HEK293T (cell line): ENCODE results near the gene PPP6R3.

ENCODE experiments used
- CTCF ChIA-PET: fragments of 350-600 bp; formaldehyde crosslinking; extraction: SDS; loops from one replicate; lab custom pipeline; 2021; ENCODE audit warnings: antibody characterized with exemption, inconsistent platforms; lab: Yijun Ruan, JAX
- POLR2A ChIA-PET: fragments of 350-600 bp; formaldehyde crosslinking; extraction: SDS; loops from one replicate; lab custom pipeline; 2020; ENCODE audit warnings: antibody characterized with exemption, inconsistent platforms; lab: Yijun Ruan, JAX
- DNase-seq: peaks from one replicate; pipeline ENCODE4 v3.0.0; 2012; ENCODE audit warnings: mixed read lengths; ENCODE audit errors: extremely low spot score
- ARNT ChIP-seq: fragments of 450-650 bp; IDR thresholded peaks from 2 replicates; pipeline ENCODE4 v1.6.1; 2017; ENCODE audit warnings: mild to moderate bottlenecking
- BHLHE40 ChIP-seq: fragments of 450-650 bp; IDR thresholded peaks from 2 replicates; pipeline ENCODE4 v1.6.1; 2016; ENCODE audit warnings: mild to moderate bottlenecking, moderate library complexity, borderline replicate concordance
- CTBP1 ChIP-seq: fragments of 450-650 bp; IDR thresholded peaks from 2 replicates; pipeline ENCODE4 v1.6.1; 2016; ENCODE audit warnings: borderline replicate concordance
- ELF4 ChIP-seq: fragments of 450-650 bp; IDR thresholded peaks from 2 replicates; pipeline ENCODE4 v1.6.1; 2017; ENCODE audit warnings: antibody characterized with exemption
- FOXA1 ChIP-seq: fragments of 450-650 bp; IDR thresholded peaks from 2 replicates; pipeline ENCODE4 v1.6.1; 2016; ENCODE audit warnings: mild to moderate bottlenecking
- FOXK2 ChIP-seq: fragments of 450-650 bp; IDR thresholded peaks from 2 replicates; pipeline ENCODE4 v1.6.1; 2016; ENCODE audit warnings: mild to moderate bottlenecking
- FOXM1 ChIP-seq: fragments of 450-650 bp; IDR thresholded peaks from 2 replicates; pipeline ENCODE4 v1.6.1; 2017; ENCODE audit warnings: mild to moderate bottlenecking, borderline replicate concordance
- HDGF ChIP-seq: fragments of 450-650 bp; IDR thresholded peaks from 2 replicates; pipeline ENCODE4 v1.6.1; 2017; ENCODE audit warnings: antibody characterized with exemption, borderline replicate concordance
- L3MBTL2 ChIP-seq: fragments of 450-650 bp; conservative IDR thresholded peaks from 2 replicates; pipeline ENCODE4 v1.6.1; 2016; ENCODE audit warnings: mild to moderate bottlenecking
- LEF1 ChIP-seq: fragments of 450-650 bp; IDR thresholded peaks from 2 replicates; pipeline ENCODE4 v1.6.1; 2017; ENCODE audit warnings: mild to moderate bottlenecking, borderline replicate concordance
- NFRKB ChIP-seq: fragments of 450-650 bp; IDR thresholded peaks from 2 replicates; pipeline ENCODE4 v1.6.1; 2016; ENCODE audit warnings: mild to moderate bottlenecking, moderate library complexity
- SP1 ChIP-seq: fragments of 450-650 bp; IDR thresholded peaks from 2 replicates; pipeline ENCODE4 v1.6.1; 2017
- SUZ12 ChIP-seq: fragments of 450-650 bp; IDR thresholded peaks from 2 replicates; pipeline ENCODE4 v1.6.1; 2016; ENCODE audit warnings: mild to moderate bottlenecking
- TARDBP ChIP-seq: fragments of 450-650 bp; IDR thresholded peaks from 2 replicates; pipeline ENCODE4 v1.6.1; 2016
- ZNF384 ChIP-seq: fragments of 450-650 bp; IDR thresholded peaks from 2 replicates; pipeline ENCODE4 v1.6.1; 2016
- TF ChIP-seq, protein P1 (sequence below): fragments of 450-650 bp; IDR thresholded peaks from 2 replicates; pipeline ENCODE4 v1.6.1; 2016

Gene PPP6R3

GRCh38 chr11:68560216-68560615, 99.7 kb downstream of the PPP6R3 start:
- ChIA-PET CTCF (no interaction called here), POLR2A (no interaction called here)
- DNase-seq, result no peak
- TF ChIP-seq L3MBTL2 (no peak), SUZ12 (no peak), ZNF384 (no peak)

GRCh38 chr11:68563454-68563853, 102.9 kb downstream of the PPP6R3 start:
- no peak for DNase-seq
- no peak for TF ChIP-seq NFRKB
- ChIA-PET CTCF (interaction anchor here (1.5 kb wide), 1 partner anchor 21 kb away, joined by 3 read pairs; no protein-coding TSS in a partner anchor), POLR2A (interaction anchor here (1.0 kb wide), 1 partner anchor 101 kb away, joined by 3 read pairs; no protein-coding TSS in a partner anchor)

GRCh38 chr11:68564261-68564660, 103.7 kb downstream of the PPP6R3 start:
- TF ChIP-seq, protein P1, sequence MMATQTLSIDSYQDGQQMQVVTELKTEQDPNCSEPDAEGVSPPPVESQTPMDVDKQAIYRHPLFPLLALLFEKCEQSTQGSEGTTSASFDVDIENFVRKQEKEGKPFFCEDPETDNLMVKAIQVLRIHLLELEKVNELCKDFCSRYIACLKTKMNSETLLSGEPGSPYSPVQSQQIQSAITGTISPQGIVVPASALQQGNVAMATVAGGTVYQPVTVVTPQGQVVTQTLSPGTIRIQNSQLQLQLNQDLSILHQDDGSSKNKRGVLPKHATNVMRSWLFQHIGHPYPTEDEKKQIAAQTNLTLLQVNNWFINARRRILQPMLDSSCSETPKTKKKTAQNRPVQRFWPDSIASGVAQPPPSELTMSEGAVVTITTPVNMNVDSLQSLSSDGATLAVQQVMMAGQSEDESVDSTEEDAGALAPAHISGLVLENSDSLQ, result no peak
- TF ChIP-seq HDGF, result no peak
- no peak for TF ChIP-seq L3MBTL2
- no peak for TF ChIP-seq FOXK2
- no peak for TF ChIP-seq FOXM1

GRCh38 chr11:68565768-68566167, 105.2 kb downstream of the PPP6R3 start:
- DNase-seq, result no peak
- CTCF ChIA-PET, result interaction anchor here (1.3 kb wide), 1 partner anchor 18 kb away, joined by 3 read pairs; no protein-coding TSS in a partner anchor
- TF ChIP-seq, protein P1, result no peak
- no peak for TF ChIP-seq L3MBTL2
- TF ChIP-seq ZNF384, result no peak
- no peak for TF ChIP-seq FOXA1
- no peak for TF ChIP-seq ELF4
- no peak for TF ChIP-seq TARDBP
- TF ChIP-seq BHLHE40, result no peak
- TF ChIP-seq SP1, result no peak
- POLR2A ChIA-PET, result no interaction called here

More at GRCh38 chr11:68564261-68564660, 103.7 kb downstream of the PPP6R3 start:
- CTCF ChIA-PET, result interaction anchor here (1.5 kb wide), 1 partner anchor 20 kb away, joined by 3 read pairs; no protein-coding TSS in a partner anchor
- no peak for DNase-seq
- POLR2A ChIA-PET, result no interaction called here

DNA sequence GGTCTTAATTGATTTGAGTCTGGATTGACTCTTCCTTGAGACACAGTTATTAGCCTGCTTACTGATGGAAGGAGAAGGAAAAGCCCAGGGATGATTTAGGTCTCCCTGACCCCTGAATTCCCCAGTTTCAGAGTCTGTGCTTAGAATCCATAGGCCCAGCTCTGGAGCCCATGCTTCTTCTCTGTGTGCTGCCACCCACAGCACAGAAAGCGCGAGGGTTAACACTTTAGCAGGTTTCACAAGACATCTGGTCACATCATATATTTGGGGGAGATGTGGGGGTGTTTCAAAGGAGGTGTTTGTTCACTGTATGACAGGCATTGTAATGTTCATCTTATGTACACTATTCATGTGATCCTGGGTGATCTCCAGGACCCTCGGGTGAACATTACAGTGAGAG, 107.0 kb downstream of the PPP6R3 start:
- ChIA-PET CTCF (no interaction called here), POLR2A (no interaction called here)
- TF ChIP-seq CTBP1 (no peak), LEF1 (no peak), NFRKB (no peak), ARNT (no peak), L3MBTL2 (no peak), TARDBP (no peak), SUZ12 (no peak), FOXK2 (no peak), FOXA1 (no peak), ZNF384 (no peak), HDGF (no peak), FOXM1 (no peak)
- DNase-seq, result no peak

DNA sequence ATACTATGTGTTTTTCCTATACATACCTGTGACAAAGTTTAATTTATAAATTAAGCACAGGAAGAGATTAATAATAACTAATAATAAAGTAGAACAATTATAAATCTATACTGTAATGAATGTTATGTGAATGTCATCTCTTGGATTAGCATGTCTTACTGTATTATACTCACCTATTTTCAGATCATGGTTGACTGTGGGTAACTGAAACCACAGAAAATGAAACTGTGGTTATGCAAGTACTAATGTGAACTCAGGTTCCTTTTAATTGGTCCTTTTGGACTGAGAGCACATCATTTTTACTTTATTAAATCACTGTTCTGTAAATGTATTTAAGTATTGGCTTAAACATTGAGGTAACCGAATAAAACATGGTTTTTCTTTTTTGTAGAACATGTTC, 108.8 kb downstream of the PPP6R3 start:
- CTCF ChIA-PET, result no interaction called here
- POLR2A ChIA-PET, result no interaction called here
- TF ChIP-seq LEF1 (no peak), ARNT (no peak), HDGF (no peak), FOXK2 (no peak), BHLHE40 (no peak), ZNF384 (no peak), ELF4 (no peak), FOXM1 (no peak), SUZ12 (no peak), SP1 (no peak), L3MBTL2 (no peak), CTBP1 (no peak), FOXA1 (no peak), TARDBP (no peak), NFRKB (no peak)
- TF ChIP-seq, protein P1, result no peak
- DNase-seq, result no peak

DNA sequence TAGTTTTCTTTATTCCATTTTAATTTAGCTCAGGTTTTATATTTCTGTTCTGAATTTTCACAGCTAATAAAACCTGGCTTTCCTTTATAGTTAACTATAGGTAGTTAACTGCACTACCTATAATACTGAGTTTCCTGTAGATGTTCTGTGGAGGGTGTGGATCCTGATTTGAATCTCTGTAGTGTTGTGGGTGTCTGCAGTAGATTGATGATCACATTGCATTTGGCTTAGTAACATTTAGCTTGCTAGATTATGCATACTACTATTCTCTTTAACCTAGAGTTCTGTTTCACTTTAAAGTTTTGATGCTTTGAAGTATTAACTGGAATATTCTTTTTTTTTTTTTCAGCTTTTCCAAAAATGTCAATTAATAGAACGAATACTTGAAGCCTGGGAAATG, 110.1 kb downstream of the PPP6R3 start:
- DNase-seq, result no peak
- POLR2A ChIA-PET, result no interaction called here
- CTCF ChIA-PET, result no interaction called here
- no peak for TF ChIP-seq ELF4

DNA sequence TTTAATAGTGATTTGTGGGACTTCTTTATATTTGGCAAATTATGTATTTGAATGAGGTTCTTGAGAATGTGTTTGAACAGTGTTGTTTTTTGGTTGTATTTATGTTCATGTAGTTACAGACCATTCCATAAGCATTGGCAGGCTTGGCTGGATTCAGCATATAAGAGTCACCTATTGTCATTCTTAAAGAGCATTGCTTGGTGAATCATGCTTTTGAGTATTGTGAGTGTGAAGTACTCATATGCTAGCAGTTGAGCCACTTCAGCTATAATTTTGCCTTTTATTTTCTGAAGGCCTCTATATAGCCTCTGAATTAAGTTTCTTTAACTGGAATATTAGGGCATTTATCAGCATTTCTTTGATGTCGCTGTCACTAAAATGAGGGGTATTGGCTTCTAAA, 113.8 kb downstream of the PPP6R3 start:
- DNase-seq, result no peak
- POLR2A ChIA-PET, result no interaction called here
- CTCF ChIA-PET, result interaction anchor here (2.0 kb wide), 1 partner anchor 9 kb away, joined by 6 read pairs; no protein-coding TSS in a partner anchor
- TF ChIP-seq SP1, result no peak
- TF ChIP-seq SUZ12, result no peak
- no peak for TF ChIP-seq LEF1
- no peak for TF ChIP-seq CTBP1
- no peak for TF ChIP-seq ELF4
- no peak for TF ChIP-seq ZNF384
- TF ChIP-seq HDGF, result no peak
- TF ChIP-seq ARNT, result no peak
- TF ChIP-seq, protein P1, result no peak
- TF ChIP-seq NFRKB, result no peak
- no peak for TF ChIP-seq FOXA1
- no peak for TF ChIP-seq BHLHE40
- TF ChIP-seq TARDBP, result no peak
- no peak for TF ChIP-seq L3MBTL2
- TF ChIP-seq FOXK2, result no peak
- TF ChIP-seq FOXM1, result no peak
